ENCODE data around the gene NEMP2. TPM values are rescaled to one million over a fixed set of nuclear protein-coding genes. Genes with fewer than 3 reads are reported as not detected.
A peak's percentile ranks its signal among the peaks of the same experiment; 100 is the strongest.
"Not testable (repeated sequence)": the region's sequence is repeated elsewhere in the genome, so short reads cannot be mapped to it uniquely, and the experiment has no call there.

The NEMP2 gene
- total RNA-seq, 2 experiments from 2014 or later, result 17.2 to 19.5 TPM

DNA sequence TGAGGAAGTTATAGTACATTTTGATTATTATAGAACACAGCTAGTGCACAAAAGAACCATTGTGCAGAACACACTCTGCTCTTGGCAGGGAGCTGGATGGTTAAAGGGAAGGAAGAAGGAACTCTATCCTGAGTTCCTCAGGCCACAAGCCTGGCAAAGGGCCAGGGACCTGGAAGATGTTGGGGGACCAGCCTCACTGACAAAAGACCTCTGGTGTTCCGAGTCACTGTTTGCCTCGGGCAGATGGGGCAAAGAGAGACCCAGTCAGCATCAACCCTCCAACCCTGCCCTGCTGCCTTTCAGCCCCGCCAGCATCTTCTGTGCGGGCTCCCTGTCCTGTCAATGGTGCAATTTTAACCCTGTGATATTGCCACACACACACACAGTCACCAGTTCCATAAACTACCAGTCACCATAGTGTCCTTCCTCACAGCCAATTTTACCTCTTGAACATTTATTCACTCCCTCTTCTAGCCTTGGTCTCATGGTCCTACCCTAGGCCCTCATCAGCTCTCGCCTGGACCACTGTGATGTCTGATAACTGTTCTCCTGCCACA, 21.9 kb downstream of the NEMP2 start:
- ChIA-PET POLR2A (no interaction called here), CTCF (no interaction called here)
- H3K4me1 Mint-ChIP-seq (ENCODE audit: low read depth), result peaks cover 23% of the 10 kb centered on the region
- DNase-seq (no peak), ATAC-seq (no peak)
- no peaks in the 10 kb centered on the region for H3K27me3 Mint-ChIP-seq
- no peak overlapping the region for H3K27ac Mint-ChIP-seq
- peaks cover 52% of the 10 kb centered on the region for H3K36me3 Mint-ChIP-seq (ENCODE audit: low read depth)
- intact Hi-C loops (cut with micrococcal nuclease), result loop anchor here (10.0 kb wide), 1 partner anchor 98 kb away; no protein-coding TSS in a partner anchor
- H3K4me3 Mint-ChIP-seq, result no peak overlapping the region
- no peak for TF ChIP-seq CTCF (IDR thresholded peaks at IDR 0.05)
- no peaks in the 10 kb centered on the region for H3K9me3 Mint-ChIP-seq

- intact Hi-C loops (cut with micrococcal nuclease), result loop anchor here (10.0 kb wide), 1 partner anchor 96 kb away; no protein-coding TSS in a partner anchor
- Mint-ChIP-seq H3K27ac (peak overlapping the region; percentile 12), H3K4me1 (ENCODE audit: low read depth) (peaks cover 18% of the 10 kb centered on the region), H3K9me3 (no peaks in the 10 kb centered on the region), H3K36me3 (ENCODE audit: low read depth) (peaks cover 41% of the 10 kb centered on the region), H3K27me3 (no peaks in the 10 kb centered on the region), H3K4me3 (no peak overlapping the region)
- no peak for TF ChIP-seq CTCF (IDR thresholded peaks at IDR 0.05)
- no peak for ATAC-seq
- CTCF ChIA-PET, result interaction anchor here (0.5 to 1.5 kb wide), 4 partner anchors 33 to 191 kb away, joined by 3 to 6 read pairs (median 3); no protein-coding TSS in a partner anchor
- no peak for DNase-seq
- POLR2A ChIA-PET, result no interaction called here
These were observed 23.4 kb downstream of the NEMP2 start for GRCh38 chr2:190511104-190511503.

GRCh38 chr2:190509895-190510294, 24.6 kb downstream of the NEMP2 start:
- H3K27ac Mint-ChIP-seq; H3K9me3 Mint-ChIP-seq; H3K27me3 Mint-ChIP-seq; DNase-seq; H3K4me3 Mint-ChIP-seq; H3K4me1 Mint-ChIP-seq (ENCODE audit: low read depth); ATAC-seq: not testable (repeated sequence)
- POLR2A ChIA-PET, result interaction anchor here (1.3 kb wide), 1 partner anchor 42 kb away, joined by 3 read pairs; no protein-coding TSS in a partner anchor
- CTCF ChIA-PET, result interaction anchor here (1.3 kb wide), 1 partner anchor 127 kb away, joined by 6 read pairs; no protein-coding TSS in a partner anchor
- peaks cover 43% of the 10 kb centered on the region for H3K36me3 Mint-ChIP-seq (ENCODE audit: low read depth)
- intact Hi-C loops (cut with micrococcal nuclease), result loop anchor here (10.0 kb wide), 1 partner anchor 95 kb away; no protein-coding TSS in a partner anchor

- no peak for TF ChIP-seq CTCF (IDR thresholded peaks at IDR 0.05)
- CTCF ChIA-PET, result interaction anchor here (1.0 kb wide), 1 partner anchor 124 kb away, joined by 4 read pairs; no protein-coding TSS in a partner anchor
- ATAC-seq (no peak), DNase-seq (no peak)
- Mint-ChIP-seq H3K27me3 (no peaks in the 10 kb centered on the region), H3K9me3 (no peaks in the 10 kb centered on the region), H3K4me3 (no peak overlapping the region), H3K4me1 (ENCODE audit: low read depth) (peaks cover 5% of the 10 kb centered on the region), H3K27ac (peak overlapping the region; percentile 39), H3K36me3 (ENCODE audit: low read depth) (peaks cover 34% of the 10 kb centered on the region)
- POLR2A ChIA-PET, result no interaction called here
- intact Hi-C loops (cut with micrococcal nuclease), result no loop called here
These were observed 27.4 kb downstream of the NEMP2 start for GRCh38 chr2:190507135-190507534.

DNA sequence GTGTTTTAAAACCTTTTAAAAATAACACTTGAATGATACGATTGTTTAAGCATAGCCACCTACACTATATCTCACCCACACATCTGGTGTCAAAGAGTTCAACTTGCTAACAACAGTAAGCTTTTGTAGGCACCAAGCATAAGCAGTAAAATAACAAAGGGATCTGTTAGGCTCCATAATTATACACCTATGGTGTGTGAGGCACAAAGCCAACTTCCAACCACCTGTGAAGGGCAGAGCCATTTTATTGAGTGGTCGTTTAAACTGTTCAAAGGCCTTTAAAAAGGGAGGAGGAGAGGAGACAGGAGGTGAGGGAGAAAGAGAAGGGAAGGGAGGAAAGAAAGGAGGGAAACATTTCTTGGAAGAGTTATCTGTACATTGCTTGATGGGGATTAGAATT, 27.9 kb downstream of the NEMP2 start:
- H3K9me3 Mint-ChIP-seq, result no peaks in the 10 kb centered on the region
- no peak overlapping the region for H3K4me3 Mint-ChIP-seq
- no peak for TF ChIP-seq CTCF (IDR thresholded peaks at IDR 0.05)
- intact Hi-C loops (cut with micrococcal nuclease), result no loop called here
- ChIA-PET POLR2A (no interaction called here), CTCF (interaction anchor here (1.0 kb wide), 1 partner anchor 124 kb away, joined by 4 read pairs; no protein-coding TSS in a partner anchor)
- H3K27me3 Mint-ChIP-seq, result no peaks in the 10 kb centered on the region
- peak overlapping the region; percentile 59 for H3K27ac Mint-ChIP-seq
- DNase-seq, result no peak
- H3K4me1 Mint-ChIP-seq (ENCODE audit: low read depth), result peaks cover 9% of the 10 kb centered on the region
- H3K36me3 Mint-ChIP-seq (ENCODE audit: low read depth), result peaks cover 34% of the 10 kb centered on the region
- ATAC-seq, result no peak

Data from activated CD8-positive, alpha-beta T cell treated with anti-CD3 and anti-CD28 coated beads for 36 hours (primary cell).